OCI-LY1 (cell line): ENCODE data around the gene ZMIZ1.

Experiments
- CTCF ChIP-seq: fragments of 200-600 bp; sonication (generic), shearing (Covaris generic); IDR thresholded peaks from 2 replicates; pipeline ENCODE4 v1.5.1; 2017; ENCODE audit warnings: mild to moderate bottlenecking, antibody characterized with exemption, low read length, moderate library complexity, mixed read lengths
- EZH2 ChIP-seq: fragments of 200-600 bp; sonication (generic), shearing (Covaris generic); IDR thresholded peaks from 2 replicates; pipeline ENCODE4 v1.8.0; 2017; ENCODE audit warnings: borderline replicate concordance, mixed run types, mild to moderate bottlenecking, antibody characterized with exemption, low read length, moderate library complexity, mixed read lengths

DNA sequence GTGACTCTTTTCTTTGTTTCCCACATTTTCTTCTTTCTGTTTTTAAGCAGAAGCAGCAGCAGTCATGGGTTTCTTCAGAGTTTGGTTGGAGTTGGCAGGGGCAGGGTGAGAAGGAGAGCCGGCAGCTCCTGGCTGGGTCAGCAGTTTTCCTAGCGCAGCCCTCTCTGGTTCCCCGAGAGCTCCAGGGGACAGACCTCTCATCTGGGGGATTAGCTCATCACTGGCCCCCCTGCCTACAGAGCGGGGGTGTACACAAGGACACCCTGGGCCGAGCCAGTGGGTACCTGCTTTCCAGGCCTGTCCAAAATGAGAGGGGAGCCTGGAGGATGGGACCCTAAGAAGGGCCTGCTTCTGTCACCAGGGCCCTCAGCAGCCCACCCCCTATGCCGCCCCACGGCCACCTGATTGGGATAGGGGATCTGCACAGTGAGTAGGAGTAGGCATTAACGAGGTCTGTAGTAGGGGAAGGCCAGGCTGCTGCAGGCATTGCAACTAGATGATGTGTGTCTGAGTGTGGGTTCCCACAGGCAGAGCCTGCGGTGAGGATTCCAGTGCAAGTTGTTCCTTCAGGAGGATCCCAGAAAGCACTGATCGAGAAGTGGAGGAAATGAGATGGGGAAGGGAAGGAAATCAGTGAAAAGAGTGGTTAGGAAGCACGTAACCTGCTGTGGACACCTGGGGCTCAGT lies 155.6 kb downstream of the ZMIZ1 start:
- TF ChIP-seq CTCF (no peak), EZH2 (no peak)
